ENCODE data around the gene USH1G. TPM values are rescaled to one million over a fixed set of nuclear protein-coding genes. Genes with fewer than 3 reads are reported as not detected.

Gene USH1G
- total and polyA plus RNA-seq, 2 of the 13 experiments (the other 11 are each of a cell fraction or from before 2014, with no cell fraction given): 0.04 TPM; not detected in 1

DNA sequence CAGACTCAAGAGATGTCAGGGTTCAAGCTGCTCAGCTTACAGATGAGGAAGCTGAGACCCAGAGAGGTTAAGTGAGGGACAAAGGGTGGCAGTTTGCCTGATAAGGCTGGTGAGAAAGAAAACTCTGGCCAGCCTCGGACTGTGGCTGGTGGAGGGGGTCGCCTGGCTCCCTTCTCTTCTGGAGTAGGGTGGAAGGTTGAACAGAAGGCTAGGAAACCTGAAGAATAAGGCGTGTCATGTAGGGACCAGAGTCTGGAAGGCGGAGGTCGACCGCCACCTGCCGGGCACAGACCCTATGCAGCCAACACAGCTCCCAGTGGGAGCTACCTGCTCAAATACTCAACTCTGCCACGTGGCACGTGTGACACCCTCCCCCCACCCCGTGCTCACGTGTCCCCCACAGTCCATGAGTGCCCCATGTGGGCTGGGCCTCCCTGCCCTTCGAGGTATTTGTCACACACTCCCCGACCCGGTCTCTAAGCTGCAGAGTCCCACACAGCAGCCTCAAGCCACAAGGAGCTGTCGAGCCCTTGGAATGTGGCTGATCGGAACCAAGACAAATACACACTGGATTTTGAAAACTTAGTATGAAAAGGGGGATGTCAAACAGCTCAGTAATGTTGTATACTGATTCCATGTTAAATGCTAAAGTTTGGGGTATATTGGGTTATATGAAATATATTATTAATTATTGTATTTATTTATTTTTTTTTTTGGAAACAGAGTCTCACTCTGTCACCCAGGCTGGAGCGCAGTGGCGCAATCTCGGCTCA lies 37.7 kb upstream of the USH1G start (continued):
- TF ChIP-seq, protein P1, sequence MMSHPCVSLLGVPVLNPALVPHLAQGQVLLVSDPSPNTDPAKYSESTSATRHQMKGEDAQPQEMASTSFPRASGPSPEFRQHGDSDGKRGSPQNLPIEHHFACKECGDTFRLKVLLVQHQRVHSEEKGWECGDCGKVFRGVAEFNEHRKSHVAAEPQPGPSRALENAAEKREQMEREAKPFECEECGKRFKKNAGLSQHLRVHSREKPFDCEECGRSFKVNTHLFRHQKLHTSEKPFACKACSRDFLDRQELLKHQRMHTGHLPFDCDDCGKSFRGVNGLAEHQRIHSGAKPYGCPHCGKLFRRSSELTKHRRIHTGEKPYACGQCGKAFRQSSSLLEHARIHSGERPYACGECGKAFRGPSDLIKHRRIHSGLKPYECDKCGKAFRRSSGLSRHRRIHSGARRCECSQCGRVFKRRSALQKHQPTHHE (CRISPR knock-in tag; IDR thresholded peaks at IDR 0.05; ENCODE audit: borderline replicate concordance): no peak; the same call in 1 of the 2 replicates
- TF ChIP-seq HNRNPUL1 (IDR thresholded peaks at IDR 0.05; ENCODE audit: low read depth, low read length) (no peak), MBD4 (IDR thresholded peaks at IDR 0.05; ENCODE audit: borderline replicate concordance, low read length) (no peak), CCDC6 (CRISPR knock-in tag; IDR thresholded peaks at IDR 0.05) (peak; percentile 80; the same call in 1 of the 2 replicates), ZNF652 (CRISPR knock-in tag; IDR thresholded peaks at IDR 0.05; ENCODE audit: borderline replicate concordance, low read depth) (no peak), NRL (CRISPR knock-in tag; IDR thresholded peaks at IDR 0.05; ENCODE audit: borderline replicate concordance) (0 out of 2 replicates have a peak, but pooled peaks have one; percentile 41), ZNF569 (CRISPR knock-in tag; IDR thresholded peaks at IDR 0.05; ENCODE audit: borderline replicate concordance) (no peak), EED (CRISPR knock-in tag; IDR thresholded peaks at IDR 0.05) (no peak), ZNF614 (CRISPR knock-in tag; IDR thresholded peaks at IDR 0.05; ENCODE audit: borderline replicate concordance) (peak; percentile 39; the same call in 1 of the 2 replicates), ZNF530 (CRISPR knock-in tag; IDR thresholded peaks at IDR 0.05; ENCODE audit: low read depth) (no peak), RXRA (CRISPR knock-in tag; IDR thresholded peaks at IDR 0.05) (peak; percentile 79), SOX13 (IDR thresholded peaks at IDR 0.05) (no peak), SOX13 (CRISPR knock-in tag; conservative IDR thresholded peaks at IDR 0.05 in 1 of 2, IDR thresholded peaks at IDR 0.05 in 1 of 2) (peak in 1 of 2 experiments; percentile 65; a peak in 1 of 4 replicates), MEF2D (CRISPR knock-in tag; IDR thresholded peaks at IDR 0.05) (no peak; the same call in none of the 2 replicates), TAF1 (CRISPR knock-in tag; IDR thresholded peaks at IDR 0.05) (no peak), ZNF496 (CRISPR knock-in tag; IDR thresholded peaks at IDR 0.05; ENCODE audit: insufficient replicate concordance) (no peak), SMAD1 (CRISPR knock-in tag; IDR thresholded peaks at IDR 0.05; ENCODE audit: borderline replicate concordance, low read depth) (no peak), XRCC5 (optimal IDR thresholded peaks at IDR 0.05; ENCODE audit: low read length) (peak; percentile 75), TARDBP (CRISPR knock-in tag; IDR thresholded peaks at IDR 0.05) (peak; percentile 82)
- TF ChIP-seq, protein P2, sequence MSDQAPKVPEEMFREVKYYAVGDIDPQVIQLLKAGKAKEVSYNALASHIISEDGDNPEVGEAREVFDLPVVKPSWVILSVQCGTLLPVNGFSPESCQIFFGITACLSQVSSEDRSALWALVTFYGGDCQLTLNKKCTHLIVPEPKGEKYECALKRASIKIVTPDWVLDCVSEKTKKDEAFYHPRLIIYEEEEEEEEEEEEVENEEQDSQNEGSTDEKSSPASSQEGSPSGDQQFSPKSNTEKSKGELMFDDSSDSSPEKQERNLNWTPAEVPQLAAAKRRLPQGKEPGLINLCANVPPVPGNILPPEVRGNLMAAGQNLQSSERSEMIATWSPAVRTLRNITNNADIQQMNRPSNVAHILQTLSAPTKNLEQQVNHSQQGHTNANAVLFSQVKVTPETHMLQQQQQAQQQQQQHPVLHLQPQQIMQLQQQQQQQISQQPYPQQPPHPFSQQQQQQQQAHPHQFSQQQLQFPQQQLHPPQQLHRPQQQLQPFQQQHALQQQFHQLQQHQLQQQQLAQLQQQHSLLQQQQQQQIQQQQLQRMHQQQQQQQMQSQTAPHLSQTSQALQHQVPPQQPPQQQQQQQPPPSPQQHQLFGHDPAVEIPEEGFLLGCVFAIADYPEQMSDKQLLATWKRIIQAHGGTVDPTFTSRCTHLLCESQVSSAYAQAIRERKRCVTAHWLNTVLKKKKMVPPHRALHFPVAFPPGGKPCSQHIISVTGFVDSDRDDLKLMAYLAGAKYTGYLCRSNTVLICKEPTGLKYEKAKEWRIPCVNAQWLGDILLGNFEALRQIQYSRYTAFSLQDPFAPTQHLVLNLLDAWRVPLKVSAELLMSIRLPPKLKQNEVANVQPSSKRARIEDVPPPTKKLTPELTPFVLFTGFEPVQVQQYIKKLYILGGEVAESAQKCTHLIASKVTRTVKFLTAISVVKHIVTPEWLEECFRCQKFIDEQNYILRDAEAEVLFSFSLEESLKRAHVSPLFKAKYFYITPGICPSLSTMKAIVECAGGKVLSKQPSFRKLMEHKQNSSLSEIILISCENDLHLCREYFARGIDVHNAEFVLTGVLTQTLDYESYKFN (CRISPR knock-in tag; conservative IDR thresholded peaks at IDR 0.05): no peak
- TF ChIP-seq, protein P3, sequence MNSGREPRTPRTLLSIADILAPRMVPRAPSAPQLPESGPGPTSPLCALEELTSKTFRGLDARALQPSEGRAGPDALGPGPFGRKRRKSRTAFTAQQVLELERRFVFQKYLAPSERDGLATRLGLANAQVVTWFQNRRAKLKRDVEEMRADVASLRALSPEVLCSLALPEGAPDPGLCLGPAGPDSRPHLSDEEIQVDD (CRISPR knock-in tag; IDR thresholded peaks at IDR 0.05; ENCODE audit: borderline replicate concordance): peak; percentile 68; the same call in 1 of the 2 replicates
- TF ChIP-seq, protein P4, sequence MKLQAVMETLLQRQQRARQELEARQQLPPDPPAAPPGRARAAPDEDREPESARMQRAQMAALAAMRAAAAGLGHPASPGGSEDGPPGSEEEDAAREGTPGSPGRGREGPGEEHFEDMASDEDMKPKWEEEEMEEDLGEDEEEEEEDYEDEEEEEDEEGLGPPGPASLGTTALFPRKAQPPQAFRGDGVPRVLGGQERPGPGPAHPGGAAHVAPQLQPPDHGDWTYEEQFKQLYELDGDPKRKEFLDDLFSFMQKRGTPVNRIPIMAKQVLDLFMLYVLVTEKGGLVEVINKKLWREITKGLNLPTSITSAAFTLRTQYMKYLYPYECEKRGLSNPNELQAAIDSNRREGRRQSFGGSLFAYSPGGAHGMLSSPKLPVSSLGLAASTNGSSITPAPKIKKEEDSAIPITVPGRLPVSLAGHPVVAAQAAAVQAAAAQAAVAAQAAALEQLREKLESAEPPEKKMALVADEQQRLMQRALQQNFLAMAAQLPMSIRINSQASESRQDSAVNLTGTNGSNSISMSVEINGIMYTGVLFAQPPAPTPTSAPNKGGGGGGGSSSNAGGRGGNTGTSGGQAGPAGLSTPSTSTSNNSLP (IDR thresholded peaks at IDR 0.05; ENCODE audit: low read depth, low read length): no peak

Measured in HepG2 (cell line).